Stimulated activated CD8-positive, alpha-beta memory T cell treated with anti-CD3 and anti-CD28 coated beads, Interleukin-2, amount 100 ng/mL, for 48 hours (primary cell): Measurements from ENCODE around the gene TADA3.
"Not testable (repeated sequence)": the region's sequence is repeated elsewhere in the genome, so short reads cannot be mapped to it uniquely, and the experiment has no call there.

ENCODE experiments used
- DNase-seq, 2 donors: peaks; one replicate each; pipeline ENCODE4 v3.0.0-alpha.2; 2020; ENCODE audit warnings: low read depth in 2 of 2

Gene TADA3

DNA sequence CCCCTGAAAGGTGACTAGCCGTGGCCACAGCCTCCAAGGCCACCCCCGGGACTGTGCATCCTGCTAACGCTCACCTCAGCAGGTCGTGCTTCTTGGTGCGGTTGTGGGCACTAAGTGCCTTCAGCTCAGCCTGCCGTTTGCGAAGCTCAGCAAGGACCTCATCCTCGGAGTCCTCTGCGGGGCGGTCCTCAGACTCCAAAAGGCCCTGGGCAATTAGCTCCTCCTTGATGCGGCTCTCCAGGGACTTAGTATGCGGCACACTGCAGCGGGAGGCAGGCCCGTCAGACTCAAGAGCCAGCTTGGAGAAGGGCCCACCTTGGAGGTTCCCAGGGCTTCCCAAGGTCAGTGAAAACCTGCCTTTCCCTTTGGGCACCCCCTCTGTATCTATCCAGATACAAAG is 8.3 kb downstream of the TADA3 start:
- no peak for DNase-seq

- DNase-seq, result no peak
These were observed 9.5 kb downstream of the TADA3 start for GRCh38 chr3:9782770-9783169.

GRCh38 chr3:9781978-9782603 is 10.2 kb downstream of the TADA3 start:
- no peak for DNase-seq

DNA sequence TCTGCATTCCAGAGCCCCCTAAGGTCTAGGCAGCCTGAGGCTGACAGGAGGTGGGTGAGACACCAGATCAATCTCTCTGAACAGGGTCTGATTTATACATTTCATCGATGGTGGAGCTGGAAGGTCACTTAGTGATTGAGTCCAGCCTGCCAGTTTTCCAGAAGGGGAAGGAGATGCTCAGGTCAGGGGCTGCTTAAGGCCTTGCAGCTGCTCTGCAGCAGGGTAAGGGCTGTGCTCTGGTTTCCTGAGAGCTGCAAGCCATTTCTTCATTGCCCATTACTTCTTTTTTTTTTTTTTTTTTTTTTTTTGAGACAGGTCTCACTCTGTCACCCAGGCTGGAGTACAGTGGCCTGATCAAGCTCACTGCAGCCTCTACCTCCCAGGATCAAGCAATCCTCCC is 10.7 kb downstream of the TADA3 start:
- no peak for DNase-seq

DNA sequence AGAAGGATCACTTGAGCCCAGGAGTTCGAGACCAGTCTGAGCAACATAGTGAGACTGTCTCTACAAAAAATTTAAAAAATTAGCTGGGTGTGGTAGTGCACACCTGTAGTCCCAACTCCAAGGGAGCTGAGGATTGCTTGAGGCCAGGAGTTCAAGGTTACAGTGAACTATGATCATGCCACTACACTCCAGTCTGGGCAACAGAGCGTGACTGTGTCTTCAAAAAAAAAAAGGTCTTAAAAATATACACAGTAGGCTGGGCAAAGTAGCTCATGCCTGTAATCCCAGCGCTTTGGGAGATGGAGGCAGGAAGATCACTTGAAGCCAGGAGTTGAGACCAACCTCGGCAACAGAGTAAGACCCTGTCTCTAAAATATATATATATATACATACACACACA is 11.4 kb downstream of the TADA3 start:
- no peak for DNase-seq

DNA sequence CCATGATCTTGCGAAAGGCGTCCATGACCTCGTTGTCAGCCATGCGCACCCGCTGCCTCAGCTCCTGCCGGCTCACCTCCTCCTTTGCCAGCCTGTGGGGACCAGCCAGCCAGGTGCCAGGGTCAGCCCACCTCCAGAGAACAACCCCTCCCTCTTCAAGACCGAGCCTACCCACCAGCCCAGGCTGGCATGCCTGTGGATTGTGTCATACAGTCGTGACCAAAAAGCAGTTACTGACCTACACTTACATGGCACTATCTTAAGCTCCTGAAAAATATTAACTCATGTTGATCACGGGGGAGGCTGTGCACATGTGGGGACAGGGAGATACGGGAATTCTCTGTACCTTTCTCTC is 11.8 kb downstream of the TADA3 start:
- no peak for DNase-seq

DNA sequence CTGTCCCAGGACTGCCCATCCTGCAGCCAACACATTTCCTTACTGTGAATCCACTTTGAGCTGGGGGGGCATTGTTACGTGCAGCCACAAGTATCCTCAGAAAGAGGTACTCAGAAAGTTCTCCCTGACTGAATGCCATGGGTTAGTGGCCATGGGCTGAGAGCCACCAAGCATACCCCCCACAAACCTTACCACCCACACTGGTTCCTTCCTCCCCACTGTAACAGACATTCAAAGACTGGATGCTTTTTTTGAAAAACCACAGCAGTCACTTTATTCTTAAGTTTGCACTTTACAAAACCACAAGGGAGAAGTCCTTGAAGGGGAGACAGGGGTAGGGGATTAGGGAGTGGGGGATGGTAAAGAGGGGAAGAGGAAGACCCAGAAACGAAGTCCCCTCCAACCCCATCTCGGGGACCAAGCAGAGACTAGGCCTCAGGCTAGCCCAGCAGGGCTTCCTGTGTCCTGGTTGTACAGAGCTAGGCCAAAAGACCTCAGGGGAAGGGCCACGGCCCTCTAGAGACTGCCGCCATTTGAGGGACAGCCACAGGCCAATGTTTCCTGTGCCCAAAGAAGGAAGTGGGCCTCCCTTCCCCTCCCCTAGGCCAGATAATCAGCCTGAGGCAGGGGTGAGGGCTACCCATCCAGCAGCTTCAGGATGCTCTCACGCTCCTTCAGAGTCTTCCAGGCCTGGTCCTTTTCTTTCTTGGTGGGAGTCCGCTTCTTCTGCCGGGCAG is 12.4 kb downstream of the TADA3 start:
- DNase-seq, result peak in 1 of 2 donors; percentile 42

DNA sequence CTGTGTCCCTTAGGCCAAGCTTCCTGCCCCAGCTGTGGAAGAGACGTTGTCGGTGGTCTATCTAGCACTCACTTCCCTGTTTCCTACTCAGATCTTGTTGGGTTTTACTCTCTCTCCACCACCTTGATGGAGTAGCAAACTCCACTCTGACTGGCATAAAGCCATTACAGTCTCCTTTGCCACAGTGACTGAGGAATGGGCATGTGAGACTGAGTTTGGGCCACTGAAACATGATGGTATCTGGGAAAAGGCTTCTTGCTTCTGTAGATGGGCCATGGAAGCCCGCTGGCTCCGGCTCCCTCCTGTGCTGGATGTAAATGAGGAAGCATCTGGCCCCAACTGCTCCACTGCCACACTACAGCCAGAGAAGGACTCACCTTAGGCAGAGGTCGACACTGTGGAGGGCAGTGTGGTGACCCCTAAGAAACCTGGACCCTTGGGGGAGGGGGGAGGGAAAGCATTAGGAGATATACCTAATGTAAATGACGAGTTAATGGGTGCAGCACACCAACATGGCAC is 13.1 kb downstream of the TADA3 start:
- DNase-seq, result no peak

DNA sequence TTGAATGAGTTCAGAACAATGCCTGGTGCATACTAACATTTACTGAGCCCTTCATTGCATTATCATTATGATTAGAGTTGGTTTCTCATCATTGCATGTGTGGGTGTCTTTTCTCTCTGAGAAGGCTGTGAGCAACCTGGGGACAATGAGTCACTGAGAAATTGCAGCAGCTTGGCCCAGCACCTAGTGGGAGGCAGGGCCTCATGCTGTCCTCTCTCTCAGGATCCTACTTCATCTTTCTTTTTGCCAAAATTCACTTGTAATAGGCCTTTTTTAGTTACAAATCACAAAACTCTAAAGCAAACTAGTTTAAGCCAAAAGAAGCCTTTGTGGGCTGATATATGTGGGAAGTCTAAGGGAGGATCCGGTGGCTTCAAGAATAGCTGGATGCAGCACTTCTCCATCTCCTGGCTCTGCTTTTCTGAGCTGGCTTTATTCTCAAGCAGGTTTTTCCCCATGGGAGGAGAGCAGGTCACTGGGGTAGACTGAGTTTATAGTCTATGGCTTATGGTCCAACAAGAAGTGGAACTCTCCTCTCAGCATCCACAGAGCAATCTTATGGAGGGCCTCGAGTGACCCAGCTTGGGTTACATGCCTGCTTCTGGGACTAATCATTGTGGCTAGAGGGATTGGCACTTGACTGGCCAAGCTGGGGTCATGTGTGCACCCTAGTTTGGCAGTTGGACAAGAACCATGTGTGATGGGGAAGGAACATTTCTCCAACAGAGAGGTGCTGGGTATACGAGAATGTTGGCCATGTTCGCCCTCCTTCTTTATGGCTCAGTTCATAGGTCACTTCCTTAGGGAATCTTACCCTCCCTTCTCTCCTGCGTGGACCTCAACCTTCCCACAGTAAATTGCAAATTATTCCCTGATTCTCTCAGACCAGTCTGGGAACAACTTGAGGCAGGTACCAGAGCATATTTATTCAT is 13.9 kb downstream of the TADA3 start:
- peak; percentile 50 to 58 for DNase-seq

GRCh38 chr3:9777694-9778021 is 14.6 kb downstream of the TADA3 start:
- no peak for DNase-seq

DNA sequence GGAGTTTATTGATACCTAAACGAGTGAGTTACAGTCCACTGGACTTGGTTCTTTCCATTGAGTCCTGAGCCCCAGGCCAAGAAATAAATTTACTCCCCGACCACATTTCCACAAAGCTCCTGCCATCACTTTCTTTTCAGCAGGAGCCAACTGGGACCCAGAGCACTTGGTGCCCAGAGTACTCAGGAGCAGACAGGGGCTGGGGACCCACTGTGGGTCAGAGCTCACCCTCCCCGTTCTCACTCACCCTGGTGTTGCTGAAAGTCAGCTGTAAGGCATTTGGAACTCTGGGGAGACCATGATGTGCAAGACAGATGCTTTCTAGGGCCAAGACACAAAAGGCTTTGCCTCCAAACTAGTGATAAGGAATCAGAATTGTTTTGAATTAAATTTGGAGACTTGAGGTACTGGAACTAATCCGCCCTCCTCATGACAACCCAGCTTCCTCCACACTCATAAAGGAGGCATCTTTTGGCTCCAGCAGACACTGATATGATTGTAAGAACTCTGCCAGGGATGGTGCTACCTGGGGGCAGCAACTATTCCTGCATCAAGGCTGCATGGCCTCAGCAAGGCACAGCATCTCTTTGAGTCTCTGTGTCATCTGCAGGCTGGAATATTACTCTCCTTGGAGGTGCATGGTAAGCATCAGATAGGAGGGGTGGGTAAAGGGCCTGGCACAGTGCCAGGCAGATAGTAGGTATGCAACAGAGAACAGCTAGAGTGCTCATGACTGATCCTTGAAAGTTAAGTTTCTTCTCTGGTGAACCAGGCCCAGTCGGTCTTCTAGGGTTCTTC is 15.2 kb downstream of the TADA3 start:
- DNase-seq, result no peak

- not testable (repeated sequence) for DNase-seq
These were observed 21.3 kb downstream of the TADA3 start for GRCh38 chr3:9771007-9771406.

DNA sequence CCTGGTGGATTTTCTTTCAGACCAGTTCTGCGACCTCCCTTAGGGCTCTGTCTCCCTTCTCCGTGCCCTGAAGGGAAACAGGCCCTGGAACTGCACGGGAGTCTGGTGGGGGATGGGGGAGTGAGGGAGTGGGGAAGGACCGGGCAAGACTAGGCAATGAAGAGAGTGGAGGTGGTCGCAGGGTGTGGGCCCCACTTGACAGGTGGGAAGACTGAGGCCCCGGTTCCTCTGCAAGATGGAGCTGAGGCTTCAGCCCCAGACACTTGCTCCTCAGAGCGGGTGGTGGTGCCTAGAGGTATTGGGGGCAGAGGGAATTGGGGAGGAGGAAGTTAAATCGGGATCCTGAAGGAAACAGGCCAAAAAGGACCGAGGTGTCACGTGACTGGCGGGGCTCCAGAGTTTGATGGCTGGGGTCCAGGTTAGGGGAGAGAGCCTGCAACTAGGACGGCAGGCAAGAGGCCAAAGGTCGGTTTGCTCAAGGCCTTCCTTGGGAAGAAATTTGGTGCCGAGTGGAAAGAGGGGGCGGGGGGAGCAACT is 21.9 kb downstream of the TADA3 start:
- no peak for DNase-seq

GRCh38 chr3:9769426-9770275 is 22.6 kb downstream of the TADA3 start, which contains the start of gene CAMK1:
TSS of gene CAMK1 (minus strand) at chr3:9769947. CDS start at chr3:9767749, 2,198 bp downstream.
- DNase-seq, result peak; percentile 61 to 62

GRCh38 chr3:9769012-9769411 is 23.3 kb downstream of the TADA3 start:
- no peak for DNase-seq

GRCh38 chr3:9768141-9768775 is 24.0 kb downstream of the TADA3 start:
- DNase-seq, result no peak

- no peak for DNase-seq
These were observed 24.9 kb downstream of the TADA3 start for GRCh38 chr3:9767418-9767817.

- DNase-seq, result no peak
These were observed 26.4 kb downstream of the TADA3 start for GRCh38 chr3:9765865-9766264.

GRCh38 chr3:9762871-9763270 is 29.4 kb downstream of the TADA3 start:
- no peak for DNase-seq

GRCh38 chr3:9761919-9762318 is 30.4 kb downstream of the TADA3 start:
- DNase-seq, result no peak
